C4-2B (cell line): ENCODE measurements around the gene ZFAND6.

Source experiments
- CTCF ChIP-seq: fragments of 450-650 bp; conservative IDR thresholded peaks from 2 replicates; pipeline ENCODE4 v1.5.1; 2017; ENCODE audit warnings: mild to moderate bottlenecking
- ZFX ChIP-seq: fragments of 450-650 bp; IDR thresholded peaks from 2 replicates; pipeline ENCODE4 v1.6.1; 2017

GRCh38 chr15:80058851-80059785, at the start of gene ZFAND6:
- TF ChIP-seq ZFX (no peak), CTCF (no peak)
